GM03348 (cell line): Measurements from ENCODE around the gene DOCK6.

Experiments used
- DNase-seq: peaks from one replicate; pipeline ENCODE4 v3.0.0; 2012; ENCODE audit warnings: low spot score

Gene DOCK6

GRCh38 chr19:11261971-11262839, at the start of gene DOCK6:
Gene DOCK6 (minus strand): TSS chr19:11262524. CDS start chr19:11262440, 84 bp downstream.
- peak; percentile 93 for DNase-seq

GRCh38 chr19:11306337-11306736, 44.0 kb upstream of the DOCK6 start:
- no peak for DNase-seq

DNA sequence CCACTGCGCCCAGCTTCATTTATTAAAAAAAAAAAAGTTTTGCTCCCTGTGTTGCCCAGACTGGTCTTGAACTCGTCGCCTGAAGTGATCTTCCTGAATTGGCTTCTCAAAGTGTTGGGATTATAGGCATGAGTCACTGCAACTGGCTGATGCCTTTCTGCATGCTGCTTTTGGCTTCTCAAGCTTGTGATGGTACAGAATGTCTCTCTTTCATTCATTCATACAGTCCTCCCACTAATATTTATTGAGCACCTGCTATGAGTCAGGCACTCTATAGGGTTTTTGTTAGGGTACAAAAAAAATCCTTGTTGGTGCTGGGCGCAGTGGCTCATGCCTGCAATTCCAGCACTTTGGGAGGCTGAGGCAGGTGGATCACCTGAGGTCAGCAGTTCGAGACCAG, 42.6 kb upstream of the DOCK6 start:
- no peak for DNase-seq

DNA sequence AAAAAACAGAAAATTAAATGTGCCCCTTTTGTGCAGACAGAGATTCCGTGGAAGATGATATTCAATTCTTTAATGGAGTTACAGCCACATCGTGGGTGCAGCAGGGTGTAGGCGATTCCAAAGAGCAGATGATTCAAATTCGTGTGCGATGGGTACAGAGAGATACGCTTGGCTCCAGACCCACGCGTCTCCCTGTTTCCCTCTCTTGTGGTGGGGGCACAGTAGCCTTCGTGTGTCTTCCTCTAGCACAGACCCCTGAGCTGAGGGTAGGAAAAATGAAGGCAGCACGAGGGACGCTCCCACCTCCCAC, 38.4 kb upstream of the DOCK6 start:
- DNase-seq, result no peak

DNA sequence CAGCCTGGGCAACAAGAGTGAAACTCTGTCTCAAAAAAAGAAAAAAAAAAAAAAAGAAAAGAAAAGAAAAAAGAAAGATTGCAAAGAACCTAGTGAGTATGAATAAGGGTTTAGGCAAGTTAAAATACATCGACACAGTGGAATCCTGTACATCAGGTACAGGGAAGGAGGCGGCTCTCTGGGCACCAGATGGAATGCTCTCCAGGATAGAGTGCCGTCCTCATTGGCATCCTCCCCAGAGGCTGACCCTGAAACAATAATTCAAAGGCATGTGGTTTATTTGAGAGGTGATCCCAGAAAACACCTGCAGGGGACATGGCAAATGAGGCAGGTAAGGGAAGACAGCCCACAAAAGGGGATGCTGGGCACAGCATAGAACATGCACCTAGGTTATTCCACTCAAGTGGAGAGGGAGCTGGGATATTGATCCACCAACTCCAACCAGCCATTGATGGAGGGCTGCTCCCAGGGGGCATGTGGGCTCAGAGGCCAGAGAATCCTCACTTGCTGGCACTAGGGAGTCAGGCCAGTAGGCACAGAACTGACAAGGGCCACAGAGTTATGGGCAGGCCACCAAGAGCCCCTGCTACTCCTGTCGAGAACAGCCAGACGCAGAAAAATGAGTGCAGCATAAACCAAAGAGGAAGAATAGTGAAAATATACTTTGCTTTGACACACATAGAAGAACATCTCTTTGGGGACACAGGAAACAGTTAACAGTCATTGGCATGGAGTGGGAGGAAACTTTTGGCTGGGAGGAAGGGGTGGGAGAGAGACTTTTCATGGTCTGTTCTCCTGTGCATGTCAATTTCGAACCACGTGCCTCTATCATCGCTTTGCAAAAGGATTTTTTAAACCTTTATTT, 37.9 kb upstream of the DOCK6 start:
- DNase-seq, result no peak

GRCh38 chr19:11296264-11296663, 33.9 kb upstream of the DOCK6 start:
- peak; percentile 27 for DNase-seq

GRCh38 chr19:11295665-11296245, 33.4 kb upstream of the DOCK6 start, which contains the start of gene TSPAN16:
Gene TSPAN16 (plus strand): TSS chr19:11296160. CDS start chr19:11296298, 138 bp downstream.
- no peak for DNase-seq

GRCh38 chr19:11295180-11295579, 32.9 kb upstream of the DOCK6 start:
- DNase-seq, result no peak

DNA sequence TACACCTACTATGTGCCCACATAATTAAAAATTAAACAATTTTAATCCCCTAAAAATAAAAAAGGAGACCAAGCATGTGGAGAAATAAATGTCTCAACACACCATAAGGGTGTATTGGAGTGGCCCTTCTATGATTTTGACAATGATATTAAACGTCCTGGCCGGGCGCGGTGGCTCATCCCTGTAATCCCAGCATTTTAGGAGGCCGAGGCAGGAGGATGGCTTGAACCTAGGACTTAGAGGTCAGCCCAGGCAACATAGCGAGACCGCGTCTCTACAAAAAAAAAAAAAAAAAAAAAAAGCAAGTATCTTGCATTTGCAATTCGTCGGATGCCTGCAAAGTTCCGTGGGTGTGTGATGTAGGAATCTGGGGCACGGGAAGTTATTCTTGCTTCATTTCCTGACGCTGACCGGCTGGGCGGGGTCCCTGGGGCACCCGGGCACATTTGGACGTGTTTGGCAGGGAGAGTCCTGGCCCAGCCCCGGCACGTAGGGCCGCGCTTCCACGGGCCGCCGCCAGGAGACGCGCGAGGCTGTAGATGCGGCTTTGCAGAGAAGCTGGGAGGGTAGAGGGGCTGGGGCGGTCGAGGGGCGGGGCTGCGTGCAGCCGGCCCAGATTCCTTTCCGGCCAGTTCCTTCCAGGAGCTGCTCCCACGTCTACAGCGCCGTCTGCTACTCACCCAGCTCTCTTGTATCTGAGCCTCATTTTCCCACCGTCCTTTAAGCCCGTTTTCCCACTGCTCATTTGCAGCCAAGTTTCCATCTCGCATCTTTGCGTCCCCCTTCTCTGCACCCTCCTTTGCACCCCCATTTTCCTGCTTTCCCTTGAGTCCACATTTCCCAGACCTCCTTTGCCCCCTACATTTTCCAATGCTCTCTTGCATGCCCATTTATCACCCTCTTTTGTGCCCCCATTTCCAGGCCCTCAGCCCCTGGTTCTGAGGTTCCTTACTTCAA, 31.4 kb upstream of the DOCK6 start:
- DNase-seq, result peak; percentile 98

- DNase-seq, result no peak
These were observed 29.7 kb upstream of the DOCK6 start for GRCh38 chr19:11291991-11292390.

GRCh38 chr19:11291415-11291814, 29.1 kb upstream of the DOCK6 start:
- no peak for DNase-seq

- no peak for DNase-seq
These were observed 27.9 kb upstream of the DOCK6 start for GRCh38 chr19:11290256-11290655.

- DNase-seq, result peak; percentile 45
These were observed 26.0 kb upstream of the DOCK6 start for GRCh38 chr19:11288349-11288748.

DNA sequence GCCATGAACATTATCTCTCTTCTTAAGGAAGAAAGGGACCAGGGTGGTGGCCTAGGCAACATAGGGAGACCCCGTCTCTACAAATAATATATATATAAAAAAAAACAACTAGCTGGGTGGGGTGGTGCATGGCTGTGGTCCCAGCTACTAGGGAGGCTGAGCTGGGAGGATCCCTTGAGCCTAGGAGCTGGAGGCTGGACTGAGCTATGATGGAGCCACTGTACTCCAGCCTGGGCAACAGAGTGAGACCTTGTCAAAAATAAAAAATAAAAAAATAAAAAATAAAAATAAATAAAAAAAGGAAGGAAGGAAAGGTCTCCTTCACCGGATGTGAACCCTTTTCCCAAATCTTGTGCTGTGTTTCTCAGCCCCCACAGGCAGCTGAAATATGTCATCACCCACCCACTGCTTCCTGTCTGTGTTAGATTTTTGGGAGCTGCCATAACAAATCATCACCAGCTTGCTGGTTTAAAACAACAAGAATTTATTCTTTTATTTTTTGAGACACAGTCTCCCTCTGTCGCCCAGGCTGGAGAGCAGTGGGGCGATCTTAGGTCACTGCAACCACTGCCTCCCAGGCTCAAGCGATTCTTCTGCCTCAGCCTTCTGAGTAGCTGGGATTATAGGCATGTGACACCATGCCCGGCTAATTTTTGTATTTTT, 24.1 kb upstream of the DOCK6 start:
- peak; percentile 79 for DNase-seq

DNA sequence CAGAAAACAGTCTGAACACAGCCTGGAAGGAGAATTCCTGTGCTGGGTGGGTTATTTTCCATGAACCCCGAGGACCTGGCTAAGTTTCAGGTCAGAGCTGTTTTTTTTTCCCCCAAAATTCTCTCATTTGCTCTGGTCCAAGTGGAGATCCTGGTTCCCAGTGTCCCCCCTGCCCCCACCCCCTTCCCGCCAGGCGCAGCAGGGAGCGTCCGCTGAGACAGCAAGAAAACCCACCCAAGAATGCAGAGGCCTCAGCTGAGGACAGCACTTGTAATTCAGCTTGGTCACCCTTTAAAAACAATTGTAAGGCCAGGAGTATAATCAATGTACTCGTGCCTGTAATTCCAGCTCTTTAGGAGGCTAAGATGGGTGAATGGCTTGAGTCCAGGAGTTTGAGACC, 22.2 kb upstream of the DOCK6 start:
- DNase-seq, result no peak

- no peak for DNase-seq
These were observed 19.2 kb upstream of the DOCK6 start for GRCh38 chr19:11281356-11282049.

DNA sequence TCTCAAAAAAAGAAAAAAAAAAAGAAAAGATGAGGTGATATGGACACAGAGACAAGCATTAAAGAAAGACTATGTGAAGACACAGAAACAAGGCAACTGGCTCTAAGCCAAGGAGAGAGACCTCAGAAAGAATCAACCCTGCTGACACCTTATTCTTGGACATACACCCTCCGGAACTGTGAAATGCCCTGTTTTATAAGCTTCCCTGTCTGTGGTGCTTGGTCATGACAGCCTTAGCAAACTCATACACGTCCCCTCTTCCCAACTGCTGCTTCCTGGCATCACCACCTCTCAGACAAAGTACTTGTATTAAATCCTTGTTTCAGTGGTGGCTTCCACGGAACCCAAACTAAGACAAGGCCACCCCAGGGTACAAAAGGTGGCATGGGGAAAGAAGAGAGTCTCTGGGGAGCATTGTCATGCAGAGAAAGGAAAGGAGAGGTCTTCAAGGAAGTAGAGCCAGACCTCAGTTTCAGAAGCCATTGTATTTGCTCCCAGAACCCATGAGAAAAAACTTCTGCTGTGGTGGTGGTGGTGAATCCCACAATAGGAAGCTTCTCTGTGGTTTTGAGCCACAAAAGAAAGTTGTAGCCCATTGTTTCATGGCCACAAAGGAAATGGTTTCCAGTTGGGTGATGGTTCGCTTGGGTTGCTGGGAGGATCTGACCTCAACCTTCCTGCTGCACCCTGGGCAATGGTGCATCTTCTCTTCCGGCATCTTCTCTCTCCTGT, 17.3 kb upstream of the DOCK6 start:
- DNase-seq, result no peak

GRCh38 chr19:11278670-11279069, 16.3 kb upstream of the DOCK6 start:
- no peak for DNase-seq

DNA sequence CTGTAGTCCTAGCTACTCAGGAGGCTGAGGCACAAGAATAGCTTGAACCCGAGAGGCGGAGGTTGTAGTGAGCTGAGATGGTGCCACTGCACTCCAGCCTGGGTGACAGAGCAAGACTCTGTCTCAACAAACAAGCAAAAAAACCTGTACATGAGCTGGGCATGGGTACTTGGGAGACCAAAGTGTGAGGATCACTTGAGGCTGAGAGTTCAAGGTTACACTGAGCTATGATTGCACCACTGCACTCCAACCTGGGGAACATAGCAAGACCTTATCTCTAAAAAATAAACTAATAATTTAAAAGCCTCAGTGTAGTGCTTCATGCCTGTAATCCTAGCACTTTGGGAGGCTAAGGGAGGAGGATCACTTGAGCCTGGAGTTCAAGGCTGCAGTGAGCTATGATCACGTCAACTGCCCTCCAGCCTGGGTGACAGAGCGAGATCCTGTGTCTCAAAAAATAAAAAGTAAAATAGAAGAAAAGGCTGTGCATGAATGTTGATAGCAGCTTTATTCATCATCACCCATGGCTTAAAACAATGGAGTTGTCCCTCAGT, 12.3 kb upstream of the DOCK6 start:
- no peak for DNase-seq
